GM12891 (cell line): ENCODE results near the gene BCR.

Experiments
- PAX5 ChIP-seq: IDR thresholded peaks from 2 replicates; pipeline ENCODE4 v1.6.1; 2011; ENCODE audit warnings: low read length, moderate library complexity, mild to moderate bottlenecking; ENCODE audit not compliant: insufficient read depth, severe bottlenecking
- POLR2A ChIP-seq: IDR thresholded peaks from 2 replicates; pipeline ENCODE4 v1.6.1; 2011; ENCODE audit warnings: low read depth, low read length, control low read depth
- POLR2AphosphoS5 ChIP-seq: IDR thresholded peaks from 2 replicates; pipeline ENCODE4 v1.6.1; 2011; ENCODE audit warnings: low read depth, low read length, control low read depth
- POU2F2 ChIP-seq: IDR thresholded peaks from 2 replicates; pipeline ENCODE4 v1.6.1; 2011; ENCODE audit warnings: low read depth, mild to moderate bottlenecking, control low read depth, low read length, moderate library complexity
- SPI1 ChIP-seq: IDR thresholded peaks from 2 replicates; pipeline ENCODE4 v1.6.1; 2011; ENCODE audit warnings: low read depth, low read length, control low read depth
- TAF1 ChIP-seq: IDR thresholded peaks from 2 replicates; pipeline ENCODE4 v1.6.1; 2011; ENCODE audit warnings: low read depth, low read length, control low read depth

GRCh38 chr22:23235425-23235824 is 55.1 kb downstream of the BCR start:
- TF ChIP-seq POLR2A (no peak), TAF1 (no peak), POLR2AphosphoS5 (no peak), SPI1 (no peak), POU2F2 (no peak), PAX5 (no peak)
